Measurements from ENCODE around the gene SLC39A3.

SLC39A3 gene

GRCh38 chr19:2726904-2727639 lies 12.7 kb downstream of the SLC39A3 start:
- TF ChIP-seq GATA3 (IDR thresholded peaks at IDR 0.05; ENCODE audit: low read depth, low read length): no peak
- TF ChIP-seq GATA2 (IDR thresholded peaks at IDR 0.05; ENCODE audit: low read depth, low read length): no peak

GRCh38 chr19:2726160-2726855 lies 13.5 kb downstream of the SLC39A3 start:
- no peak for TF ChIP-seq GATA2 (IDR thresholded peaks at IDR 0.05; ENCODE audit: low read depth, low read length)
- TF ChIP-seq GATA3 (IDR thresholded peaks at IDR 0.05; ENCODE audit: low read depth, low read length): no peak

- TF ChIP-seq GATA3 (IDR thresholded peaks at IDR 0.05; ENCODE audit: low read depth, low read length) (no peak), GATA2 (IDR thresholded peaks at IDR 0.05; ENCODE audit: low read depth, low read length) (no peak)
Measured at GRCh38 chr19:2724148-2724557, 15.7 kb downstream of the SLC39A3 start.

GRCh38 chr19:2723747-2724146 lies 16.1 kb downstream of the SLC39A3 start:
- no peak for TF ChIP-seq GATA3 (IDR thresholded peaks at IDR 0.05; ENCODE audit: low read depth, low read length)
- no peak for TF ChIP-seq GATA2 (IDR thresholded peaks at IDR 0.05; ENCODE audit: low read depth, low read length)

GRCh38 chr19:2723345-2723715 lies 16.5 kb downstream of the SLC39A3 start:
- TF ChIP-seq GATA2 (IDR thresholded peaks at IDR 0.05; ENCODE audit: low read depth, low read length): no peak
- TF ChIP-seq GATA3 (IDR thresholded peaks at IDR 0.05; ENCODE audit: low read depth, low read length): no peak

GRCh38 chr19:2722541-2723344 lies 17.1 kb downstream of the SLC39A3 start:
- TF ChIP-seq GATA2 (IDR thresholded peaks at IDR 0.05; ENCODE audit: low read depth, low read length): no peak
- no peak for TF ChIP-seq GATA3 (IDR thresholded peaks at IDR 0.05; ENCODE audit: low read depth, low read length)

GRCh38 chr19:2721570-2722540 lies 18.0 kb downstream of the SLC39A3 start:
- TF ChIP-seq GATA3 (IDR thresholded peaks at IDR 0.05; ENCODE audit: low read depth, low read length) (no peak), GATA2 (IDR thresholded peaks at IDR 0.05; ENCODE audit: low read depth, low read length) (no peak)

- TF ChIP-seq GATA3 (IDR thresholded peaks at IDR 0.05; ENCODE audit: low read depth, low read length) (no peak), GATA2 (IDR thresholded peaks at IDR 0.05; ENCODE audit: low read depth, low read length) (no peak)
Measured at GRCh38 chr19:2720777-2721569, 18.8 kb downstream of the SLC39A3 start, which contains the start of gene DIRAS1. Gene DIRAS1 (minus strand): TSS chr19:2721372. CDS start chr19:2717806, 3,566 bp downstream.

- TF ChIP-seq GATA2 (IDR thresholded peaks at IDR 0.05; ENCODE audit: low read depth, low read length): no peak
- TF ChIP-seq GATA3 (IDR thresholded peaks at IDR 0.05; ENCODE audit: low read depth, low read length): no peak
Measured at GRCh38 chr19:2719920-2720776, 19.7 kb downstream of the SLC39A3 start.

- TF ChIP-seq GATA3 (IDR thresholded peaks at IDR 0.05; ENCODE audit: low read depth, low read length) (no peak), GATA2 (IDR thresholded peaks at IDR 0.05; ENCODE audit: low read depth, low read length) (no peak)
Measured at GRCh38 chr19:2719232-2719735, 20.5 kb downstream of the SLC39A3 start.

Data from SH-SY5Y (cell line).